ENCODE results near the gene HEYL. TPM values are rescaled to one million over a fixed set of nuclear protein-coding genes. Genes with fewer than 3 reads are reported as not detected.
A peak's percentile ranks its signal among the peaks of the same experiment; 100 is the strongest.

HEYL gene
- total and polyA plus RNA-seq, 9 donors: 1.8 to 27.2 (median 11.3) TPM

GRCh38 chr1:39649636-39650185, 10.3 kb upstream of the HEYL start:
- H3K4me1 ChIP-seq (ENCODE audit: insufficient read depth): peaks cover 14% of the 10 kb centered on the region
- WGBS, 3 donors: 53 to 62% (median 54%) methylated on average over 2 of the region's 2 CpGs
- intact Hi-C loops (cut with DNase I): loop anchor here in 2 of 4 donors (2.0 to 5.0 kb wide), 2 partner anchors 41 to 73 kb away; no protein-coding TSS in a partner anchor
- DNase-seq: no peak
- TF ChIP-seq POLR2A (IDR thresholded peaks at IDR 0.05) (no peak), EP300 (IDR thresholded peaks at IDR 0.05) (no peak), CTCF (IDR thresholded peaks at IDR 0.05) (no peak)
- H3K36me3 ChIP-seq: no peaks in the 10 kb centered on the region
- no peaks in the 10 kb centered on the region for H3K27me3 ChIP-seq
- H3K27ac ChIP-seq: no peak overlapping the region
- no peaks in the 10 kb centered on the region for H3K9me3 ChIP-seq
- no peak overlapping the region for H3K4me3 ChIP-seq

GRCh38 chr1:39648496-39648895, 9.1 kb upstream of the HEYL start:
- H3K4me3 ChIP-seq: no peak overlapping the region
- H3K9me3 ChIP-seq: no peaks in the 10 kb centered on the region
- H3K27me3 ChIP-seq: no peaks in the 10 kb centered on the region
- WGBS, 3 donors: 31 to 46% (median 39%) methylated on average over 2 of the region's 2 CpGs
- TF ChIP-seq EP300 (IDR thresholded peaks at IDR 0.05) (no peak), POLR2A (IDR thresholded peaks at IDR 0.05) (no peak), CTCF (IDR thresholded peaks at IDR 0.05) (no peak)
- intact Hi-C loops (cut with DNase I): no loop called here
- DNase-seq: peak in 1 of 5 donors; percentile 24
- H3K36me3 ChIP-seq: no peaks in the 10 kb centered on the region
- H3K27ac ChIP-seq: no peak overlapping the region
- peaks cover 14% of the 10 kb centered on the region for H3K4me1 ChIP-seq (ENCODE audit: insufficient read depth)

- H3K36me3 ChIP-seq: no peaks in the 10 kb centered on the region
- no peaks in the 10 kb centered on the region for H3K27me3 ChIP-seq
- intact Hi-C loops (cut with DNase I): no loop called here
- peak overlapping the region; percentile 16 to 61 for H3K27ac ChIP-seq
- H3K4me1 ChIP-seq (ENCODE audit: insufficient read depth): peaks cover 17% of the 10 kb centered on the region
- TF ChIP-seq CTCF (IDR thresholded peaks at IDR 0.05) (no peak), EP300 (IDR thresholded peaks at IDR 0.05) (no peak), POLR2A (IDR thresholded peaks at IDR 0.05) (no peak)
- H3K9me3 ChIP-seq: no peaks in the 10 kb centered on the region
- no peak overlapping the region for H3K4me3 ChIP-seq
- 61 to 81% (median 77%) methylated on average over 3 of the region's 3 CpGs for WGBS, 3 donors
- no peak for DNase-seq
Observed at GRCh38 chr1:39647247-39647646, 7.8 kb upstream of the HEYL start.

- H3K27ac ChIP-seq: peak overlapping the region; percentile 16 to 61
- no peak overlapping the region for H3K4me3 ChIP-seq
- no peaks in the 10 kb centered on the region for H3K27me3 ChIP-seq
- H3K4me1 ChIP-seq (ENCODE audit: insufficient read depth): peaks cover 17% of the 10 kb centered on the region
- H3K9me3 ChIP-seq: no peaks in the 10 kb centered on the region
- WGBS, 3 donors: 3 to 12% (median 8%) methylated on average over 12 of the region's 12 CpGs
- peak; percentile 71 to 92 (median 84) for DNase-seq
- TF ChIP-seq POLR2A (IDR thresholded peaks at IDR 0.05): no peak
- no peak for TF ChIP-seq EP300 (IDR thresholded peaks at IDR 0.05)
- no peak for TF ChIP-seq CTCF (IDR thresholded peaks at IDR 0.05)
- intact Hi-C loops (cut with DNase I): no loop called here
- H3K36me3 ChIP-seq: no peaks in the 10 kb centered on the region
Observed at GRCh38 chr1:39646232-39647081, 7.0 kb upstream of the HEYL start.
